HG03025 (cell line): ENCODE data around the gene ASXL3.

Experiments used
- ATAC-seq: cut with Tn5 transposase; IDR thresholded peaks from one replicate; pipeline ENCODE4 v1.9.1; 2021; ENCODE audit warnings: mild to moderate bottlenecking, moderate library complexity; ENCODE audit not compliant: unreplicated experiment, low FRiP score

Gene ASXL3

GRCh38 chr18:33581856-33582255 is 3.8 kb downstream of the ASXL3 start:
- ATAC-seq = no peak

GRCh38 chr18:33583901-33584300 is 5.9 kb downstream of the ASXL3 start:
- ATAC-seq = no peak

DNA sequence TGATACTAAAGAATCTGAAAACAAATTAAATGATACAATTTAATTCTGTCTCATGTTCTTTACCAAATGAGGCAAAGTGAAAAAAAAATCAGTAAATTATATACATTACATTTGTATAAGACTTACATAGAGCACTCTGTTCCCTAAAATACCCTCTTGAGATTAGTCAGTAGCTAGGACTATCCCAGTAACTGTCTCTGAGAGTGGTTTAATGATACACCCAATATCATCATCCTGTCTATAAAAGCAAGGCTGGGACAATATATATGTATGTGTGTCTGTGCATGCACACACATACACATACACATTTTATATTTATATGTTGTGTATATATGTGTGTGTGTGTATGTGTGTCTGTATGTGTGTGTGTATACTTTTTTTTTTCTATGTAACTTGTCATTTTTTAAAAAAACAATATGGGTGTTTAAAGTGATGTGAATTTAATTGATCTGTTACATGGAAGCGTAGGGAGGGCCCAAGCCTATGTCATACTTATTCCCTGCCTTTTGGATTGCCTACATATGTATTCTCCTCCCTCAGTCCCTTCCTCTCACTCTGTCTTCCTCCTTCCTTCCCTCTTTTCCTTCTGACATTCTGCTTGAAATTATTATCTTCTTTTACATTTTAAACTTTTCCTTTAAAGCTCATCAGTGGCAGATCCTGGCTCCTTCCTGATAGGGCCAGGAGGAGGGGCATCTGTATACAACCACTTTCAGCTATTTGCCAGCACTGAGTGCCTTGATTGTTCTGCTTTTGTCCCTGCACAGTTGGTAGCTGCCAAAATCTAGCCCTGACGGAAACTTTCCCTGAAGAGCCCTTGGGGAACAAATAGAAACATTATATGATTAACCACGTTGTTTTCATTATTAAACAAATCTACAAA is 6.8 kb downstream of the ASXL3 start:
- no peak for ATAC-seq

DNA sequence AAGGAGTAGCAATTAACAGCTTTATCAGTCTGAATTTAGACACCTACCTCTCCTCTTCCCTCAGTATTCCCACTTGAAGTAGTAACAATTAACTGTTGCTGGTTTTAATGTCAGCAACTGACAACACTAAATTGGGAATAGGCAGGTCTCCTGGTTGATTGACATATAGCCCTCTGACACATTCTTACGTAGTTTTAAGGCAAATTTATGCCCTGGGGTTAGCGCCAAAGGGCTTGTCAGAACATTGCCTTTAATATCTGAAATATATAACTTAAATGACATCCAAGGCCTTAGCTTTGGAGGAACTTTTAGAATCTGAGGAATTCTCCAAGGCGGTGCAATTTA is 7.4 kb downstream of the ASXL3 start:
- ATAC-seq = no peak

- ATAC-seq = no peak
Observed at GRCh38 chr18:33588361-33588760, 10.3 kb downstream of the ASXL3 start.

- ATAC-seq = no peak
Observed at GRCh38 chr18:33593261-33593660, 15.2 kb downstream of the ASXL3 start.

GRCh38 chr18:33594799-33595198 is 16.8 kb downstream of the ASXL3 start:
- ATAC-seq = no peak

- no peak for ATAC-seq
Observed at GRCh38 chr18:33596178-33596854, 18.3 kb downstream of the ASXL3 start.

GRCh38 chr18:33600846-33601245 is 22.8 kb downstream of the ASXL3 start:
- ATAC-seq = no peak

- ATAC-seq = no peak
Observed at GRCh38 chr18:33603454-33603853, 25.4 kb downstream of the ASXL3 start.

GRCh38 chr18:33605250-33605649 is 27.2 kb downstream of the ASXL3 start:
- ATAC-seq = no peak

- ATAC-seq = no peak
Observed at GRCh38 chr18:33606621-33607020, 28.6 kb downstream of the ASXL3 start.

DNA sequence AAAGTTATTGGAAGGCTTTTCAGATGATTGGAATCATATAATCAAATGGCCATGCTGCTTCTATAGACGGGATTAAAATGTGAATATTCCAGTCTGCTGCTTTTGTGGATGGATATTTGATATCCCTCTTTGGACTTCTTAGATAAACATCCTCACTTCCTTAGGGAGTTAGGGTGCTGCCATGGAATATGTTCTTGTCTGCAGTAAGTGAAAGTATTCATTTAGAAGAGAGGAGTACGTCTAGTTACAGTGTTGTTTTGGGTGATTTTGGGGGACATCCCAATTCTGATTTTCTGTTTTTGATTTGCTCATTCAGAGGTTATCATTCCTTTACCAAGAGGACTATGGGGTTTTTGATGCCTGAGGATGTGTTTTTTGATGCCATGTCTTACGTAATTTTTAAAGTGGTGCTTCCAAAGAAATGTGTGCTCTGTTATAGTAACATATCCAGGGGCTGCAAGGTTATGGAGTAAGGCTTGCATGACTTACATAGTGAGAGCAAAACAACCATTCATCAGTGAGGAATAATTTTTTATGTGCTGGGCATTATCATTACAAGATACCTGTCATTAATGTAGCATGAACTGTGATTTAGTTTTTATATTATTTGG is 33.6 kb downstream of the ASXL3 start:
- no peak for ATAC-seq

GRCh38 chr18:33612632-33613031 is 34.6 kb downstream of the ASXL3 start:
- no peak for ATAC-seq

GRCh38 chr18:33616556-33616955 is 38.5 kb downstream of the ASXL3 start:
- no peak for ATAC-seq

GRCh38 chr18:33627114-33627513 is 49.1 kb downstream of the ASXL3 start:
- no peak for ATAC-seq

DNA sequence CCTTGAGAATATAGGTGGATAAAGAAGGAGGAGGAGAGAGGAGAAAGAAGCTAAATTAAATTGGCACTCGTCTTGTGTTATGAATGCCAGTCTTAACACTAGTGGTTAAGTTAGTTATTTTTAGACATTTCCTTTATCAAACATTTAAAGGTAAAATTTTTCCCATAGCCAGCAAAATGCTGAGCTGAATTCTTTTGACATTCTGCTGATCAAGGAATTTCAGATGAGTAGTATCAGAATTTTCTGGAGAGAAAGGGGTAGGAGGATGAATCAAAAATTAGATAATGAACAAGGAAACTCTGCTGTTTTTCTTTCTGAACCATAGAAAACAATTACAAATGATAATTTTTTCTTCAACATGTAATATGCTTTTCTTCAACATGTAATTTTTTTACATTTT is 52.5 kb downstream of the ASXL3 start:
- ATAC-seq = no peak

DNA sequence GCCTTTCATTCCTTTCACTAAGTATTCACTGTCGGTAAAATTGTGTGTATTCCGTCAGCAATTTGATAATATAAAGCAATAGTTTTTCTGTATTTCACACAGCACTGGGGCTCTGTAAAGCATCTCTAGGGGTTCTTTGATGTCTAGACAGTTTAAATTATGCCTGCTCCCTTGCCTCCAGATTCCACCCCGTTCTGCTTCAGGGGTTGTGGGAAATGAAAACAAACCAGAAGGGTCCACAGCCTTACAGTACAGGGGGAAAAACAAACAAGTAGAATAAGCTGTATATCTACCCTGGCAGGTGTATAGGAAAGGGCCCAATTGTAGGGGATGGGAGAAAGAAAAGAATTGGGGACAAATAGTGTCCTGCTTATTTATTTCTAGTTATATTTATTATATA is 63.1 kb downstream of the ASXL3 start:
- ATAC-seq = no peak

- ATAC-seq = no peak
Observed at GRCh38 chr18:33644494-33644893, 66.5 kb downstream of the ASXL3 start.

GRCh38 chr18:33647365-33647764 is 69.3 kb downstream of the ASXL3 start:
- no peak for ATAC-seq

- no peak for ATAC-seq
Observed at GRCh38 chr18:33652635-33653034, 74.6 kb downstream of the ASXL3 start.

DNA sequence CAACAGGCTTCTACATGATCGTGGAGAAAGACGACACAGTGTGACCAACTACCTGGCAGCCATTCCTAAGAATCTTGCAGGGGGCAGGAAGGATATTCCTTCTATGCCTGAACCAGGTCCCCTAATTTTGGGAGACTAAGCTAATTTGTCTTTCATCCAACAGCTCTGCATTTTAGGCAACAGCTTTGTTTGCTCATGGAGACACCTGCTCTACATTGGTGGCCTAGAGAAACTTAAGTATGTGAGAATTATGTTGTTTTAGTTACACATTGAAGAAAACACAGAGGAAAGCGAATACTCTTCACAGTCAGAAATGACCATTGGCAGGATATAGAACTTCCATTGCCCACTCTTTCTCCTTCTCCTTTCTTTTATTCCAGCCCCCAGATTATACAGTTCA is 75.2 kb downstream of the ASXL3 start:
- ATAC-seq = no peak
